Lower lobe of right lung (tissue), 2 donors: Measurements from ENCODE around the gene CMTM7. TPM values are rescaled to one million over a fixed set of nuclear protein-coding genes. Genes with fewer than 3 reads are reported as not detected.

ENCODE experiments used
- ATAC-seq, 2 donors: fragments of 200-7000 bp; cut with Tn5 transposase; one replicate each; pipeline ENCODE4 v1.9.1; 2020 to 2022; ENCODE audit warnings: mild to moderate bottlenecking in 2 of 2, moderate library complexity in 2 of 2
- DNase-seq: peaks from one replicate; pipeline ENCODE4 v3.0.0-alpha.2; 2020
- H3K27ac ChIP-seq: fragments of 200-600 bp; one replicate; pipeline ENCODE4 v1.8.0; 2022
- H3K27me3 ChIP-seq: fragments of 200-600 bp; one replicate; pipeline ENCODE4 v1.8.0; 2022; ENCODE audit warnings: low read depth
- H3K36me3 ChIP-seq: fragments of 200-600 bp; one replicate; pipeline ENCODE4 v1.8.0; 2022; ENCODE audit warnings: mild to moderate bottlenecking
- H3K4me1 ChIP-seq: fragments of 200-600 bp; one replicate; pipeline ENCODE4 v1.8.0; 2022
- H3K4me3 ChIP-seq: fragments of 200-600 bp; one replicate; pipeline ENCODE4 v1.8.0; 2022; ENCODE audit warnings: mild to moderate bottlenecking
- H3K9me3 ChIP-seq: fragments of 200-600 bp; one replicate; pipeline ENCODE4 v1.8.0; 2022
- intact Hi-C: fragments of 100-400 bp; cut with DNase I; formaldehyde crosslinking; loops from one replicate; pipeline ENCODE4 v1.11.0; 2022
- total RNA-seq: library from RNA; stranded (reverse); fragmentation: NEBNext Ultra II Directional; extraction: Animal tissue kit (Norgen Biotek cat#: 25700); gene quantifications from one replicate; pipeline ENCODE4 v1.2.1, GENCODE V29; 2021
- TF ChIP-seq, protein P1 (sequence below): fragments of 200-600 bp; IDR thresholded peaks from one replicate; pipeline ENCODE4 v1.8.0; 2022; ENCODE audit warnings: antibody characterized with exemption, mild to moderate bottlenecking
- donor health status: DM: no; HTN: yes; CAD: no; lungs with severe emphysema.

CMTM7 gene
- total RNA-seq, 1 donor from 2014 or later = 49.9 TPM

DNA sequence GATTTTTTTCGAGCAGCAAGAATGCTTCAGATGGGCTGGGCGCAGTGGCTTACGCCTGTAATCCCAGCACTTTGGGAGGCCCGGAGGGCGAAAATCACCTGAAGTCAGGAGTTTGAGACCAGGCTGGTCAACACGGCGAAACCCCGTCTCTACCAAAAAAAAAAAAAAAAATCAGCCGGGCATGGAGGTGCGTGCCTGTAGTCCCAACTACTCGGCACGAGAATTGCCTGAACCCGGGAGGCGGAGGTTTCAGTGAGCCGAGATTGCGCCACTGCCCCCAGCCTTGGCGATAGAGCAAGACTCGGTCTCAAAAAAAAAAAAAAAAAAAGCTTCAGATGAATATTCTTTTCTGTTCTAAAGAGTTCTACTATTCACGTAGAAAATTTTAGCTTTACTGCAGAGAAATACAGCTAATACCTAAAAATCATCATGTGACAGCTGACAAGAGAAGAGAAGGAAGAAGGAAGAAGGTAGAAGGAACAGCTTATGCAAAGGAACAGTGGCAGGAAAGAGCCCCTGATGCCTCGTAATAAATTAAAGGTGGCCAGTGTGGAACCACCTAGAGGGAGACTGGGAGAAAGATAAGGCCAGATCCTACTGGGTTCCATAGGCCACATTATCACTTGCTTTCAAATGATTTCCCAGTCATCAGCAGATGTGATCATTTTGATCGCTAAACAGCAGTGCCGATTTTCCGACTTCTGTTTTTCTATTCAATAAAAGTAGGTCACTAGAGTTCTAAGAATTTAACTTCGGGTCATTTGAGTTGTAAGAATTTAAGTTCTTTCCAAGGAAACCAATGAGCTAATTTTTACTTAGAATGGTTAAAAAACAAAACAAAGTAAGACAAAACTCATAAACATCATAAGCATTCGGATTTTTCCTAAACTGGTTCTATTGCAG is 109.5 kb downstream of the CMTM7 start:
- no peak for ATAC-seq
- DNase-seq = peak; percentile 69
- no peaks in the 10 kb centered on the region for H3K36me3 ChIP-seq
- intact Hi-C loops = no loop called here
- H3K4me1 ChIP-seq = peaks cover 21% of the 10 kb centered on the region
- H3K9me3 ChIP-seq = no peaks in the 10 kb centered on the region
- peak overlapping the region; percentile 98 for H3K27ac ChIP-seq
- H3K27me3 ChIP-seq = no peaks in the 10 kb centered on the region
- peak overlapping the region; percentile 88 for H3K4me3 ChIP-seq
- TF ChIP-seq, protein P1, sequence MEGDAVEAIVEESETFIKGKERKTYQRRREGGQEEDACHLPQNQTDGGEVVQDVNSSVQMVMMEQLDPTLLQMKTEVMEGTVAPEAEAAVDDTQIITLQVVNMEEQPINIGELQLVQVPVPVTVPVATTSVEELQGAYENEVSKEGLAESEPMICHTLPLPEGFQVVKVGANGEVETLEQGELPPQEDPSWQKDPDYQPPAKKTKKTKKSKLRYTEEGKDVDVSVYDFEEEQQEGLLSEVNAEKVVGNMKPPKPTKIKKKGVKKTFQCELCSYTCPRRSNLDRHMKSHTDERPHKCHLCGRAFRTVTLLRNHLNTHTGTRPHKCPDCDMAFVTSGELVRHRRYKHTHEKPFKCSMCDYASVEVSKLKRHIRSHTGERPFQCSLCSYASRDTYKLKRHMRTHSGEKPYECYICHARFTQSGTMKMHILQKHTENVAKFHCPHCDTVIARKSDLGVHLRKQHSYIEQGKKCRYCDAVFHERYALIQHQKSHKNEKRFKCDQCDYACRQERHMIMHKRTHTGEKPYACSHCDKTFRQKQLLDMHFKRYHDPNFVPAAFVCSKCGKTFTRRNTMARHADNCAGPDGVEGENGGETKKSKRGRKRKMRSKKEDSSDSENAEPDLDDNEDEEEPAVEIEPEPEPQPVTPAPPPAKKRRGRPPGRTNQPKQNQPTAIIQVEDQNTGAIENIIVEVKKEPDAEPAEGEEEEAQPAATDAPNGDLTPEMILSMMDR = no peak

DNA sequence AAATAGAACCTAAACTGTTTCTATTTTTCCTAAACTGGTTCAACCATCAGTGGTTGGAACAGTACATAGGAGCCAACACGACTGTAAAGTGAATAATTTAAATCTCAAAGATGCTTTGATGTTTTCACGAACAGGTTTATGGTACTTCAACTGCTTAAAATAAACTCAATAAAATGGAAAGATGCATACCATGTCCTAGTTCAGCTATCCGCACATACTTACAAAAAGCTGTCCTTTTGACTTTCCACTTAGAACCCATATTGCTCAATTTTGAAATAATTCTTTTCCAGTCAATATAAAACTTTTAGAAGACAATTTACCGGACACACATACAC is 110.1 kb downstream of the CMTM7 start:
- Histone ChIP-seq H3K27ac (peak overlapping the region; percentile 98), H3K9me3 (no peaks in the 10 kb centered on the region), H3K4me3 (peak overlapping the region; percentile 88), H3K4me1 (peaks cover 21% of the 10 kb centered on the region), H3K36me3 (no peaks in the 10 kb centered on the region), H3K27me3 (no peaks in the 10 kb centered on the region)
- ATAC-seq = no peak
- TF ChIP-seq, protein P1 = no peak
- intact Hi-C loops = no loop called here
- DNase-seq = no peak

DNA sequence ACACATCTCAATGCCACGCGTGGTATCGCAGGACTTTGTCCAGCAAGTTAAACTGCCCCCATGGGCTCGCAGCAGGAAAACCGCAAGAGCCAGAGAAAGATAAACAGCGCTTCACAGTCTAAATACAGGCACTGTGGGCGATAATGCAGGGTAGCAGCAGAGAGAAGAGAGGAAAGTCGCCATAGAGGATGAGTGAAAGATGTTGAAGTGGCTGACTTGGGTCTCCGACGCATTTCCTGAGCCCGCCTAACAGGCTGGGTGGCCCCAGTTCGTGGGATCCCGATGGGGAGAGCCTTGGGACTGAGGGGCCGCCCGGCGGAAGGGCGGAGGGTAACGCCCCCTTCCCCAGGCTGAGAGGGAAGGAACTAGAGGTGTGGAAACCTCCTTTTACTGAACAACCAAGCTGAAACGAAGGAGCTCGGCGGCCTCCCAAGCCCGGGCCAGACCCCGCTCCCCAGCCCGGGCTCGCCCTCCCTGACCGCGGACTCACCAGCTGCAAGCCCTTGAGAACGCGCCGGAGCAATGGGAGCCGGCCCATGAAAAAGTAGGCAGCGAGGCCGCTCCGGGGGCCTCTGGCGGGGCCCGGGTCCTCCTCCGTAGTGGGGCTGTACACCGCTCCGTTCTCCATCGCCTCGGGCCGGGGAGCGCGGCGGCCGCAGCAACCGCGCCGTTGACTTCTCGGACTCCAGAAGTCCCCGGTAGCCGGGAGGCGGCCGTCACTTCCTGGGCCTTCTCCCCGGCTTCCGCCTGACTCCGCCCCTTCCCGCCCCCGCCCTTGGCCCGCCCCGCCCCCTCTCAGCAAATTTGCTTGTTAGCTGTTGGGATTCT is 110.7 kb downstream of the CMTM7 start, which contains the start of gene CMTM6:
CMTM6 (minus strand) TSS at position 735 of the 828 bp plus-strand sequence; CDS start at position 628, 107 bp downstream.
- Histone ChIP-seq H3K27me3 (no peaks in the 10 kb centered on the region), H3K9me3 (no peaks in the 10 kb centered on the region), H3K36me3 (no peaks in the 10 kb centered on the region), H3K27ac (peak within 1 kb of the TSS; percentile 98), H3K4me3 (peak within 1 kb of the TSS; percentile 88), H3K4me1 (peaks cover 21% of the 10 kb centered on the region)
- DNase-seq (peak; percentile 89), ATAC-seq (peak; percentile 96 to 97)
- TF ChIP-seq, protein P1 = no peak
- intact Hi-C loops = no loop called here

DNA sequence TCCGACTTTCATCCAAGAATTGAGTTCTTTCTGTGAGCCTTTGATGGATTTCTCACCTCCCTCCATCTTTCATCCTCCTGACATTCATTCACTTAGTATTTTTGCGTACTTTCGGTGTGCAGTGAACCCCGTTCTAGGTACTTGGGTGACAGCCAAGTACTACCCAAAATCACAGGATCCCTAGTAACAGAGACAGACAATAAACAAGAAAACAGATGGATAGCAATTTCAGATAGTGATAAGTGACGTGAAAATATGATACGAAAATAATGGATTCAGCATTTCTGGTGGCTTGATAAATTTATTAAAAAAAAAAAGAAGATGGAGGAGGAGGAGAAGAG is 111.3 kb downstream of the CMTM7 start:
- TF ChIP-seq, protein P1 = no peak
- Histone ChIP-seq H3K36me3 (no peaks in the 10 kb centered on the region), H3K27me3 (no peaks in the 10 kb centered on the region), H3K27ac (peak overlapping the region; percentile 98), H3K9me3 (no peaks in the 10 kb centered on the region), H3K4me3 (peak overlapping the region; percentile 88), H3K4me1 (peaks cover 21% of the 10 kb centered on the region)
- no peak for DNase-seq
- no peak for ATAC-seq
- intact Hi-C loops = no loop called here

Other genes starting within 250 kb of the CMTM7 start
- gene CMTM8, start 153.2 kb upstream of the CMTM7 start, total RNA-seq = 25.6 TPM
- gene CMTM6, start 111.0 kb downstream of the CMTM7 start, total RNA-seq = 69.5 TPM
- 35.6 TPM for gene DYNC1LI1, start 179.0 kb downstream of the CMTM7 start, total RNA-seq